HG03521 (cell line): ENCODE results near the gene RGS17.

Experiments
- ATAC-seq: cut with Tn5 transposase; IDR thresholded peaks from one replicate; pipeline ENCODE4 v1.9.1; 2021; ENCODE audit warnings: mild to moderate bottlenecking, moderate library complexity; ENCODE audit not compliant: unreplicated experiment

Gene RGS17

DNA sequence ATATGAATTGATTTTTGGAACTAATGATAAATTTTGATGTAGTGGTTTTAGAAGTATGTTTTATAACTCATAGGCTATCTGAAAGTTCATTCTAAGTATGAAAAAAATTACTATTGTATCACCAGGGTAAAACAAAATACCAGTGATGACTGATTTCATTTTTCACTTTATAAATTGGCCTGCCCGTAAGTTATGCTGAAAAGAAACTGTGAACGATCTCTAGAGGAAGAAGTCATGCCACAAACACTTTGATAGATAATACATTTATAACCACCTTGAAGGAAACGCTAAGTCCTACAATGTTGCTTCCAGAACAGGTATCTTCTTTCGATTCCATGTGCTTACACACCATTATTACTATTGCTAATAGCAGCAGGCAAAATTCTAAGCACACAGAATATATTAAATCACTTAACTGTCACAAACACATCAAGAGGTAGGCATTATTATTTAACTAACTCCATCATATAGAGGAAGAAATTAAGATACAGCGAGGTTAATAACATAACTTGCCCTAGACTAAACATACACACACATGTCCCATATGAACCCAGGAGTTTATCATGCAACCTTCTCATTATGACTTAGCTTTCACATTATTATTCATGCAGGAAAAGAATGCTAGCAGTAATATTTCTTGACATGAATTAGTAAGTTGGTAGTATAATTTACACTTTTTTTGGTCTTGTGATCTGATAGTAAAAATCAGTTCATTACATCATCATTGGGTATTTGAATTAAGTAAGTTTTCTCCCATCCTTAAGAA lies 44.7 kb downstream of the RGS17 start:
- ATAC-seq = no peak

DNA sequence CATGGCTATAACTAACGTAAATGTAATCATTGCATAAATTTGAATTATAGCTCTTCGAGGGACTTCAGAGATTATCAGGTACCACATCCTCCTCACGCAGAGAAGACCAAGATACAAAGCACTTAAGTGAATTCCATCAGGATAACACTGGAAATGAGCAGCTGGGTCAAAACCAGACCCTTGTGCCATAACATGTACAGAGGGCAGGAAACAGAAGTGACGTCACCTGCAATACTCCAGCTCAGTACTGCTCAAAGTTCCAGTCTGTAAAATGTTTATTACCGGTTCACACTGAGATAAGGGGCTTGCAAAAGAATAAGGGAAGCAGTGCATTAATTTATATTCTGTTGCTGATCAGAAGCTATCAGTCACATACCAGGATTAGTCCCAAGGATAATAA lies 45.8 kb downstream of the RGS17 start:
- ATAC-seq = no peak

DNA sequence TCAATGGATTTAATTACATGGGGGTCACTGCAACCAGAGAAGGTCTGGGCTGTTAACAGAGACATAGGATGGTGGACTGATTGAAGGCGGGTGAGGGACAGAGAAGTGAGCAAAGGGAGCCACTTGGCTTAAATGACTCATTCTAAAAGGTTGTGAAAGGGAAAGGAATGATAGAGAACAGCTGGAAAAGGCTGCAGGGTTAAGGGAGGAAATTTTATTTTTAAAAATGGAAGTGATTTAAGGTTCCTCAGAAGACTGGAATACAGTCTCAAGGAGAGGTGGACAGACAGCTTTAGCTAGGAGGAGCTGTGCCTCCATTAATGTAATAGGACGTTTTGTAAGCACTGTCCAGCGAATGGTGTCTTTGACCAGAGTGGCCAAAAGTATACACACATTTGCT lies 46.7 kb downstream of the RGS17 start:
- ATAC-seq = no peak

DNA sequence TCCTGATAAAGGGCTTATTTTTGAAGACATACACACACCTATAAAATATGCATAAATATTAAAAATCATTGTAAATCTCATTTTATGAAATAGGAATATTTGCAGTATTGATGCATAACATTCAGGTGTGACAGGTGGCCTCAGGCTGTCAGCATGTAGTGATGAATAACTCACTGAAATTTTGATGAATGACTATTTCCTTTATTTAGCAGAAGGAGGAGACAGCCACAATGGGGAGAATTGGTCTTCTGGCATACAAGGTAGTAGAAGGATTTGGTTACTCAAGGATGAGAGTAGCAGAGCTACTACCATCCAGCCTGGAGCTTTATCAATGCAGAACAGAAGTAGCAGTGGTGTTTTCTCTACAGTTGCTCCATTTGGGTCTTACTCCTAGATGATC lies 47.2 kb downstream of the RGS17 start:
- no peak for ATAC-seq

DNA sequence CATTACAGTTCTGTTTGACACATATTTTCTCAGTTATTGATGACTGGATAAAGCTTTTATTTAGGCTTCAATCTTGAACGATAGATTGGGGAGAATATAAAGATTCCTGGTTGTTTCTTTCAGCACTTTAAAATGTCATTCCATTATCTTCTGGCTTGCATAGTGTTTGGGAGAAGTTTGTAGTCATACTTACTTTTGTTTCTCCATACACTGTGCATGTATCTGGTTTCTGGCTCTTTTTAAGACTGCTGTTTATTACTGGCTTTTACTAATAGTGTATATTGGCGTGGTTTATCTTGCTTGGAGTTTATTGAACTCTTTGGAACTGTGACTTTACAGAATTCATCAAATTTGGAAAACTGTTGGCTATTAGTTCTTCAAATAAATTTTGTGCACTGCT lies 49.2 kb downstream of the RGS17 start:
- ATAC-seq = no peak

DNA sequence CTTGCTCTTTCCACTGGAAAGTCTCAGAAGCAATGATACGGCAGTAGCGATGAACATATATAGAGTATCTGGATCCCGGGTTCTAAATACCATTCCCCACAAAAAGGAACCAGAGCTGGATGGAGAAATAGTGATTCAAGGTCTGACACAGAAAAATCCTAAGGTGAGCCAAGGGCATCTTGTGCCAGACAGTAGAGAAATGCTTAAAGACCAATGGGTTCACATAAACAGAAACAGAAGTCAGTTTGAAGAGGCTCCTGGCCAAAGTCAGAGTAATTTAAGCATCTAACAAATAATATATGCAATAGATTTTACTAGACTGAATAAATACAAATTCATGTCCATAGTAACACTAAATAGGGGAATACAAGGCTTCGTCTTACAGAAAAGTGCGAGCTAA lies 54.7 kb downstream of the RGS17 start:
- no peak for ATAC-seq

DNA sequence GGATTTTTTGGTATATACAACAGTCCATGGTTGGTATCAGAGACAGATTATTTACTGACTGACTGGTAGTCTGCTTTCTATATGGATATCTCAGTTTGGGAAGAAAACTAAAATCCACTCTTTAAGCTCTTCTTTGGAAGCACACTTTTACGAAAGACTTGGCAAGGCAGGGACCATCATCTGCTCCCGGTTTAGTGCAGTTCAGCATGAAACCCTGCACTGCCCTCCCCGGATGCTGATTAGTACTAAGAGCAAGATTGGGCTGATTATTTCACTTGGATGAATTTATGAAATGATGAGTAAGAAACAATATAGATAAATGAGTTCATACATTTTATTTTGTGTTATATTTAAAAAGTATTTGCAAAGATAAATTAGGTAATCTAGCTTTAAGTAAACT lies 56.3 kb downstream of the RGS17 start:
- no peak for ATAC-seq

DNA sequence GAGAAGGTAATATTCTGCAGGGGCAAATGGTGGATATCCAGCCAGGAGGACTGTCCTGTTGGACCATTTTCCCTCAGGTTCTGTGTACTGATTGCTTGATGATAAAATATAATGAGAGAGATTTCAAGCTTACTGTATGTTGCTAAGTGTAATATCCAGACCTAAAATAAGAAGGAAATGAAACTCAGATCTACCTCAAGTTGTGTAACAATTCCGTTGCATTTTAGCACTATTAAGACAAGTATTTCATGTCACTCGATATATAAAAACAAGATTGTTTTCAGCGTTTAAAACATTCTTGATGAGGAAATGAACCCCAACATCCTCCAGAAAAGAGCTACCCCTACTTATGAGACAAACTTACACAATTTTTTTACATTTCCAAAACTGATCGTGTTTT lies 57.2 kb downstream of the RGS17 start:
- ATAC-seq = no peak

DNA sequence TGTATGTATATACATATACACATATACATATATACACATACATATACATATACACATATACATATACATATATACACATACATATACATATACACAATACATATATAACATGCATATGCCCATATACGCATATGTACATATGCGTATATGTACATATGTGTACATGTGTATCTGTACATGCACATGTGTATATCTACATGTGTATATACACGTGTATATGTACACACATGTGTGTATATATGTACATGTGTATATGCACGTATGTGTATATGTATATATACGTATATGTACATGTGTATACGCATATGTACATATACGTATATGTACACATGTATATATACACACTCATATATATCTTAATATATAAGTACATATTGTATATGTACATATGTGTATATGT lies 60.3 kb downstream of the RGS17 start:
- no peak for ATAC-seq

DNA sequence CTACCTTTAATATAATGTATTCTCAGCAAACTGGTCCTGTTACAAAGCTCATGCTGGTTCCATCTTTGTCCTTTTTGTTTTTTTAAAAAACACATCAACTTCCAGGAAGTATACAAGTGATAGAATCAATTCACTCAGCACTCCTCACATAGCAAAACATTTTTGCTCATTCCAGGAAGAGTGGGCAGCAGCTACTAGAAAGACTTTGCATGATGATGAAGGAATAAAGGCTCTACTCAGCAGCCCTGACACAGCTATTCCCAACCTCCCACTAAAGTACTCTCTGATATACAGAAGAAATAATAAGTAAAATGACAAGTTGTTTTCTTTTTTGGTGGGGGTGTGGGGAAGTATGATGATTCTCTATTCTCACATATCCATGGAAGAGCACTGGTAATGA lies 61.2 kb downstream of the RGS17 start:
- no peak for ATAC-seq

DNA sequence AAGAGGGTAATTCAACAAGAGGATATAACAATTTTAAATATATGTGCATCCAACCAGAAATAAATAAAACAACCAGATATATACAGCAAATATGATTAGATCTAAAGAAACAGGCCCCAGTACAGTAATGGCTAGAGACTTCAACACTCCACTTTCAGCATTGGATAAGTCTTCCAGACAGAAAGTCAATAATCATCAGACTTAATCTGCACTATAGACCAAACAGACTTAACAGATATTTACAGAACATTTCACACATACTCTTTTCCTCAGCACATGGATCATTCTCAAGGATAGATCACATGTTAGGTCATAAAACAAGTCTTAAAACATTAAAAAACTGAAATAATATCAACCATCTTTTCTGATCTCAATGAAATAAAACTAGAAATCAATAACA lies 65.9 kb downstream of the RGS17 start:
- ATAC-seq = no peak

DNA sequence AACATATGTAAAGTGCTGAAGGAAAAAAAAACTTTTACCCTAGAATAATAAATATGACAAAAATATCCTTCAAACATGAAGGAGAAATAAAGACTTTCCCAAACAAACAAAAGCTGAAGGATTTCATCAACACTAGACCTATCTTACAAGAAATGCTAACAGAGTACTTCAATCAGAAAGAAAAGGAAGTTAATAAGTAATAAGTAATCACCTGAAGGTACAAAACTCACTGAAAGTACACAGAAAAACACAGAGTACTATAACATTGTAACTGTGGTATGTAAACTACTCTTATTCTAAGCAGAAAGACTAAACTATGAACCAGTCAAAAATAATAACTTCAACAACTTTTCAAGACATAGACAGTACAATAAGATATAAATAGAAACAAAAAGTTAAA lies 67.1 kb downstream of the RGS17 start:
- ATAC-seq = no peak

DNA sequence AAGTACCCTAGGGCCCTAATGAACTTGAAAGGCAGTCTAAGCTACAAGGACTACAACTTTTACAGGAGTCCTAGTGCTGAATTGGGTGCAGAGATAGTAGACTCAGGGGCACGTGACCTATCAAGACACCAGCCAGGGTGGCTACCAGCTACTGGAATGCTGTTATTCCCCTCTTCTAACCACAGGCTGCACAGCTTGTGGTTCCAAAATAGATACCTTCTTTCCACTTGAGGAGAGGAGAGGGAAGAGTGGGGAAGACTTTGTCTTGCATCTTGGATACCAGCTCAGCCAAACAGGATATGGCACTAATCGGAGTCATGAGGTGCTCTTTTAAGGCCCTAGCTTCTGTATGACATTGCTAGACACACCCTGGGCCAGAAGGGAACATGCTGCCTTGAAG lies 68.6 kb downstream of the RGS17 start:
- no peak for ATAC-seq

DNA sequence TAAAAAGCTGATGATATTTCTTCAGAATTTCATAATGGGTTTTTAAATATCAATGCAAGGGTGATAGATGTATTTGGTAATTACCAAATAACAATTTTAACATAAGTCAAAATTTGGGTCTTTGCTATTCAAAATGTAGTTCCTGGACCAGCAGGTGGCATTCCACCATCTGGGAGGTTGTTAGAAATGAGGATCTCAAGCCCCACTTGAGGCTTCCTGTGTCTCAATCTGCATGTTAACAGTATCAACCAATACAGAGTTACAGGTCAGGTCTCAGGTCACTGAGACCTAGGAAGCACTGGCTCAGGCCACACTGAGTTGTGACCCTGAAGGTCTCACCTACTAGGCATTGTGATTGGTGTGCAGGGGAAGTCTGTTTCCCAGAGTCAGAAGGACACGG lies 71.3 kb downstream of the RGS17 start:
- no peak for ATAC-seq

DNA sequence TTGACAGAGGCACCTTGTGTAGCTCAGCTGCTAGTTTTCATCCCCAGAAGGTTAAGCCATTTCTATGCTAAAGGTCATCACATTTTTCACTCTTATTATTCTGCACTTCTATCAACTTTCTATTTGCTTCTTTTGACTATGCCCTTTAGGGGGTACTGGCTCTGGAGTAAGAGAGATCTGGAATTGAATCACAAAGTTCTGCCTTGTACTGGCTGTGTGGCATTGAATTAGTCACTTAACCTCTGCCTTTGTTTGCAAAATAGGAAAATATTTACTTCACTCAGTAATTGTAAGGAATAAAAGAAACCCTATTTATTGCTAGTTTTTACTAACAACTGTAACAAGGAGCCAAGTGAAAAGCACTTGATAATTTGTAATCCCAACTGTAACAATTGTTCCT lies 71.8 kb downstream of the RGS17 start:
- ATAC-seq = no peak

DNA sequence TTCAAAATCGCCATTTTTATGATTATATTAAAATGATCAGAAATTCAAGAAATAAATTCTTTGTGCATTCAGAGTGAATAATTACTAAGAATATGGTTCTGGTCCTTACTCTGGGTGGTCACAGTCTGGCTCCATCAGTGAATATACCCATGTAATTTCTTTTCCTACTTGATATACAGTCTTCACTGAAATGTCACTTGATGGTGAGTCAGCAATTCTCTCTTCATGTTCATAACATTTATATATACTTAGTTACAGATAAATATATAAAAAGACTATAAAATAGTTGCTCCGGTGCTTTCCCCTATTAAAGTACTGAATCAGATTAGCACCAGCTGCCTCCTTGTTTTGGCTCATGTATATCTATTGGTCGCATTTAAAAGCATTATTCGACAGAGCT lies 72.2 kb downstream of the RGS17 start:
- no peak for ATAC-seq

DNA sequence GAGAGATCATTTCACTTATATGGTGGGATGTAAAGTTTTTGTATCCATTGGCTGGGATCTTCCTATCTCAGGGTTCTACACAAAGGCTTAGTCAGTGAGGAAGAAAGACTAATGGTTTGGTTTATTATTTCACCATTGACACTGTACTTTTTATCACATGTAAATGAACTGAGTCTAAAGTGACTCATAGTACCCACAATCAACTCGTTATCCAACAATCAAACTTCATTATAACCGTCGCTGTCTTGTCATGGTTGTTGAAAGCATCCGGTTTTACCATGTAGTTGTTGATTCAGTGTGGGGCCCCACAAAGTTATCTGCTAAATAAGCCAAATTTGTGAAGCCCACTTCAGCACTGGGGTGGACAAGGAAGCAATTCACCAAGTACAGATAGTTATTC lies 72.8 kb downstream of the RGS17 start:
- no peak for ATAC-seq

DNA sequence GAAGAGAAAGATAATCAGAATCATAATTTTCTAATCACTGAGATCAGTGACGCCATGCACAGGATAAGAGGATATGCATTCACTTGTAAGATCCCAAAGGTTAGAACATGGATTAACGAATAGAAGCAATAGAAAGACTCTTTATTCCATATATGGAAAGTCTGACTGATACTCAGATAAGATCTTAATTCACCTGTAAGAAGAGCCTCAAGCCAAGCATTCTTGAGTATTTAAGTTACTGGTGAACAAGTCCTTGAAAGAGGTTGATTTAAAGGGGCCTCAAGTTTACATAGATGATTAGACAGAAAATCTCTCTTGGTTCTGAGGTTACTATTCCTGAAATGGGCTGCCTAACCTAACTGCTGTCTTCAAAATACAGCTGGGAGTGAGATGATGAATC lies 74.8 kb downstream of the RGS17 start:
- no peak for ATAC-seq

DNA sequence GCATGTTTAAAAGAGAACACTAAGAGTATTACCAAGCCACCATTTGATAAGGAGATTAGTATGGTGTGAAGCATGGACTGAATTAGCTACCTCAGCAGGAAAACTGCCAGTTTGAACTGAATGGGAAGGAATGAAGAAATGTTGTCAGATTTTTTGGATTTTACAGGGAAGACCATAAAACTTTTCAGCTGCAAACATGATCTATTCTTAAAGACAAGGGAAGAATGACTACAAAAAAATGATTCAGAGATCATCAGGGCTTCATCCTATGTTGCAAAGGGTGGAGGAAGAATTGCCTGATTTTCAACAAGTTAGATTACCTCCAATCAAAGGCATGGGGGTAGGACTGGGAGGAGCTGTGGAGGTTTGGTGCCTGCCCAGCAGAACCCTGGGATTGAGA lies 79.3 kb downstream of the RGS17 start:
- ATAC-seq = no peak

DNA sequence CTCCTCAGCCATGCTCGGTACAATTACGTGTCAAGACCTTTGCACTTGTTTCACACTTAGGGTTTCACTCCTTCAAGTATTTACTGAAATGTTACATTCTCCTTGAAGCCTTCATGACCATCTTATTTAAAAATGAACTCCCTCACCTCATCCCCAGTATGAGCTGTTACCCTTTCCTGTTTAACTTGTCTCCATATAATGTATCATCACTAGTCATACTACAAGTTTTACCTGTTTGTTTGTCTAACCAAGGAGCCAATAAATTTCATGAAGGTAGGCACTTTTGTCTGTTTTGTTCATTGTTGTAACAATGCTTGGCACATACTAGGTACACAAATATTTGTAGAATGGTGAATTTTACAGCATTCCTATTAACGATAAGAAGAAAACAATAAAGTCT lies 82.5 kb downstream of the RGS17 start:
- ATAC-seq = no peak

DNA sequence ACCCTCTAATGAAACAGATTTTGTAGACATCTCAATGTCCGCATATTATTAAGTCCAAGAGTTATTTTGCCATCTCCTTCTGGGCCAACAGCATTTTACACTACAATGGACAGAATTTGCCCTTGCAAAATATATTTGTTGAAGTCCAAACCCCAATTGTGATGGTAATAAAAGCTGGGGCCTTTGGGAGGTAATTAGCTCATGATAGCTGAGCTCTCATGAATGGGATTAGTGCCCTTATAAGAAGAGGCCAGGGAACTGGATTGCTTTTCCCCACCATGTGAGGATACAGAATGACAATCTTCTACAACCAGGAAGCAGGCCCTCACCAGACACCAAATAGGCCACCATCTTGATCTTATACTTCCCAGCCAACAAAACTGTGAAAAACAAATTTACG lies 83.7 kb downstream of the RGS17 start:
- ATAC-seq = no peak

DNA sequence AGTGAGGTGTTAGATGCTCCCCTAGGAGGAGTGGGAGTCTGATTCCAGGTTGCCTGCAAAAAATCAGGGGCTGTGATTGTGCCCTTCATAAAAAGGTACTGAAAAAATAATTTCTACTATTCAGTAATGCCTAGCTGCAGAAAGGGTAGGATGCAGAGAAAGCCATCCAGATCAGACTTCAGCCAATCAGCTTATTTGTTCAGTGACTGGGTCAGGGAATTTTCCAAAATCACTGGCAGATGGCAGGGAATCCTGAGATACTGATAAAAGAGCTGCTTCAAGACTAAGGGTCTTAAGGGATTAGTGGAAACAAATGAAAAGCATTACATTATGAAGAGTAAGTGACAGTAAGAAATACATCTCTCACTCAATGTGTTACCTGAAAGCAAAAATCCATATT lies 85.8 kb downstream of the RGS17 start:
- no peak for ATAC-seq

DNA sequence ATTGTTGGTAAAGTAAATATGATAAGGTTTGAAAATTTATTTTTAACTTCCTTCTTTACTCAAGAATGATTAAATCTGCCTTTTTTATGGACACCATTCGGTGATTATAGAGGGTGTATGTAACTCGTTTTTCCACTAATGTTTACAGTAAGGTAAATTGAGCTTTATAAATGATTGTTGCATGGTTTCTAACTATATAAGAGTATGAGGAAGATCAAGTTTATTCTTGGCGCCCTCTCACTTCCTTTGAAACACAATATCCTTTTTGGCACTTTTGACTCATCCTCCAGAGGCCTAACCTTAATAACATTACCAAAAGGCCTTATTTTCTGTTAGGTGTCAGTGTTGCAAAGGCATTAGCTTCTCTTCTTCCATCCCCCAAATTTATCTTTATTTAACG lies 86.8 kb downstream of the RGS17 start:
- ATAC-seq = no peak
